Muscle layer of duodenum (tissue), 2 donors: ENCODE data around the gene ANKMY1.
"Not testable (repeated sequence)": the region's sequence is repeated elsewhere in the genome, so short reads cannot be mapped to it uniquely, and the experiment has no call there.

ENCODE experiments used
- H3K27ac ChIP-seq: one replicate; pipeline ENCODE4 v1.7.0; 2013; ENCODE audit warnings: mild to moderate bottlenecking, low read length
- H3K27me3 ChIP-seq: one replicate; pipeline ENCODE4 v1.7.0; 2013; ENCODE audit warnings: low read depth, mild to moderate bottlenecking, control low read depth, low read length
- H3K36me3 ChIP-seq, 2 donors: one replicate each; pipeline ENCODE4 v1.7.0; 2013; ENCODE audit warnings: low read length in 2 of 2, control low read depth in 1 of 2, mild to moderate bottlenecking in 1 of 2; ENCODE audit not compliant: insufficient read depth in 2 of 2, control insufficient read depth in 1 of 2
- H3K4me1 ChIP-seq, 2 donors: one replicate each; pipeline ENCODE4 v1.7.0; 2013; ENCODE audit warnings: low read length in 2 of 2, mild to moderate bottlenecking in 2 of 2, control low read depth in 1 of 2, moderate library complexity in 1 of 2; ENCODE audit not compliant: insufficient read depth in 2 of 2, control insufficient read depth in 1 of 2
- H3K4me3 ChIP-seq, 2 donors: one replicate each; pipeline ENCODE4 v1.7.0; 2013; ENCODE audit warnings: low read length in 2 of 2, low read depth in 1 of 2, mild to moderate bottlenecking in 1 of 2
- H3K9me3 ChIP-seq, 2 donors: one replicate each; pipeline ENCODE4 v1.7.0; 2013; ENCODE audit warnings: low read length in 2 of 2, control low read depth in 1 of 2, mild to moderate bottlenecking in 1 of 2; ENCODE audit not compliant: control insufficient read depth in 1 of 2
- donor health status: healthy.

Gene ANKMY1

GRCh38 chr2:240564561-240565332, 7.0 kb upstream of the ANKMY1 start:
- Histone ChIP-seq H3K27me3 (no peaks in the 10 kb centered on the region), H3K36me3 (no peaks in the 10 kb centered on the region), H3K9me3 (no peaks in the 10 kb centered on the region), H3K4me1 (peaks cover 27 to 44% of the 10 kb centered on the region in 2 donors), H3K4me3 (no peak overlapping the region), H3K27ac (peak overlapping the region; percentile 77)

GRCh38 chr2:240563951-240564560, 6.3 kb upstream of the ANKMY1 start:
- Histone ChIP-seq H3K4me1 (peaks cover 29 to 46% of the 10 kb centered on the region in 2 donors), H3K4me3 (no peak overlapping the region), H3K27me3 (no peaks in the 10 kb centered on the region), H3K27ac (no peak overlapping the region), H3K36me3 (no peaks in the 10 kb centered on the region), H3K9me3 (no peaks in the 10 kb centered on the region)

GRCh38 chr2:240563231-240563630, 5.4 kb upstream of the ANKMY1 start:
- not testable (repeated sequence) for H3K4me3 ChIP-seq, H3K36me3 ChIP-seq, H3K27ac ChIP-seq, H3K9me3 ChIP-seq, H3K27me3 ChIP-seq
- H3K4me1 ChIP-seq: peaks cover 29 to 50% of the 10 kb centered on the region in 2 donors

GRCh38 chr2:240561325-240561971, 3.7 kb upstream of the ANKMY1 start:
- Histone ChIP-seq H3K27me3 (no peaks in the 10 kb centered on the region), H3K9me3 (no peaks in the 10 kb centered on the region), H3K4me1 (peaks cover 21 to 48% of the 10 kb centered on the region in 2 donors), H3K27ac (peak overlapping the region; percentile 85), H3K4me3 (peak overlapping the region; percentile 77 to 79), H3K36me3 (no peaks in the 10 kb centered on the region)

- H3K27me3 ChIP-seq: no peaks in the 10 kb centered on the region
- peak overlapping the region; percentile 77 to 79 for H3K4me3 ChIP-seq
- peak overlapping the region; percentile 85 for H3K27ac ChIP-seq
- no peaks in the 10 kb centered on the region for H3K9me3 ChIP-seq
- no peaks in the 10 kb centered on the region for H3K36me3 ChIP-seq
- peaks cover 18 to 42% of the 10 kb centered on the region in 2 donors for H3K4me1 ChIP-seq
Measured at GRCh38 chr2:240560480-240561324, 2.9 kb upstream of the ANKMY1 start.

- Histone ChIP-seq H3K9me3 (no peaks in the 10 kb centered on the region), H3K27ac (peak within 1 kb of the TSS; percentile 85), H3K4me1 (peaks cover 15 to 39% of the 10 kb centered on the region in 2 donors), H3K36me3 (no peaks in the 10 kb centered on the region), H3K27me3 (no peaks in the 10 kb centered on the region), H3K4me3 (peak within 1 kb of the TSS; percentile 77 to 79)
Measured at GRCh38 chr2:240560084-240560479, 2.3 kb upstream of the ANKMY1 start, which contains the start of gene DUSP28. TSS of gene DUSP28 (plus strand) at chr2:240560357. CDS start at chr2:240560685, 328 bp downstream.

- H3K9me3 ChIP-seq: no peaks in the 10 kb centered on the region
- no peak overlapping the region for H3K27ac ChIP-seq
- peaks cover 13 to 39% of the 10 kb centered on the region in 2 donors for H3K4me1 ChIP-seq
- no peaks in the 10 kb centered on the region for H3K27me3 ChIP-seq
- H3K36me3 ChIP-seq: peaks cover under 1 to 2% of the 10 kb centered on the region in 2 donors
- peak overlapping the region in 1 of 2 donors; percentile 45 for H3K4me3 ChIP-seq
Measured at GRCh38 chr2:240559286-240559685, 1.5 kb upstream of the ANKMY1 start.

- Histone ChIP-seq H3K4me3 (peak overlapping the region in 1 of 2 donors; percentile 61), H3K4me1 (peaks cover 13 to 39% of the 10 kb centered on the region in 2 donors), H3K36me3 (peaks cover 3 to 8% of the 10 kb centered on the region in 2 donors)
Measured at GRCh38 chr2:240558236-240558761, 511 bp upstream of the ANKMY1 start.

GRCh38 chr2:240557101-240557751, 562 bp downstream of the ANKMY1 start:
- peaks cover 7 to 37% of the 10 kb centered on the region in 2 donors for H3K4me1 ChIP-seq
- peak overlapping the region in 1 of 2 donors; percentile 61 for H3K4me3 ChIP-seq
- peaks cover 3 to 9% of the 10 kb centered on the region in 2 donors for H3K36me3 ChIP-seq
- no peaks in the 10 kb centered on the region for H3K27me3 ChIP-seq
- no peak overlapping the region for H3K27ac ChIP-seq
- H3K9me3 ChIP-seq: no peaks in the 10 kb centered on the region

More at GRCh38 chr2:240558236-240558761, 511 bp upstream of the ANKMY1 start:
- no peaks in the 10 kb centered on the region for H3K9me3 ChIP-seq
- no peak overlapping the region for H3K27ac ChIP-seq
- no peaks in the 10 kb centered on the region for H3K27me3 ChIP-seq

GRCh38 chr2:240556553-240557100, 1.2 kb downstream of the ANKMY1 start:
- H3K27me3 ChIP-seq: no peaks in the 10 kb centered on the region
- peaks cover 7 to 31% of the 10 kb centered on the region in 2 donors for H3K4me1 ChIP-seq
- H3K9me3 ChIP-seq: no peaks in the 10 kb centered on the region
- peaks cover 7 to 15% of the 10 kb centered on the region in 2 donors for H3K36me3 ChIP-seq
- H3K4me3 ChIP-seq: no peak overlapping the region
- H3K27ac ChIP-seq: no peak overlapping the region
